Erythroblast (primary cell): ENCODE data around the gene ZBTB20.

Experiments used
- GATA1 ChIP-seq: IDR thresholded peaks from 2 replicates; pipeline ENCODE4 v1.6.1; 2011; ENCODE audit warnings: low read depth, mild to moderate bottlenecking, control low read depth, low read length, moderate library complexity
- POLR2A ChIP-seq: IDR thresholded peaks from 2 replicates; pipeline ENCODE4 v1.6.1; 2011; ENCODE audit warnings: mild to moderate bottlenecking, low read length

DNA sequence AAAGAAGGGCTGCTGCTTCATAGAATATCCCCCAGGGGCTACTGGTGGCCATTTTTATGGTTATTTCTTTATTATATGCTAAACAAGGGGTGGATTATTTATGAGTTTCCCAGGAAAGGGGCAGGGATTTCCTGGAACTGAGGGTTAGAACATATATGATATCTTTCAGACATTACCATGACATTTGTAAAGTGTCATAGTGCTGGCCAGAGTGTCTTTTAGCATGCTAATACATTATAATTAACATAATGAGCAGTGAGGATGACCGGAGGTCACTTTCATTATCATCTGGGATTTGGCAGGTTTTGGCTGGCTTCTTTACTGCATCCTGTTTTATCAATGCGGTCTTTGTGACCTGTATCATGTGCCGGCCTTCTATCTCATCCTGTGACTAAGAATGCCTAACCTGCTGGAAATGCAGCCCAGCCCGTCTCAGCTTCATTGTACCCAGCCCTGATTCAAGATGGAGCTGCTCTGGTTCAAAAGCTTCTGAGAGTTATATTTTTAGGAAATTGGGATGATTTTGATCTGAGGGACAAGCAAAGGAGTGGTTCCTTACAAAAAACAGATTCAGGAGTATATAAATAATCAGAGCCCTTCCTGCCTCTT is 9.1 kb upstream of the ZBTB20 start:
- TF ChIP-seq POLR2A (no peak), GATA1 (no peak)
